K562 (cell line): ENCODE data around the gene TRIOBP. TPM values are rescaled to one million over a fixed set of nuclear protein-coding genes. Genes with fewer than 3 reads are reported as not detected.

Source experiments
- AFF1 ChIP-seq, 2 experiments: fragments of 450-650 bp; IDR thresholded peaks; 2 replicates each; pipeline ENCODE4 v1.6.1; 2018; ENCODE audit warnings: mild to moderate bottlenecking in 2 of 2, low read depth in 1 of 2; ENCODE audit not compliant: partially characterized antibody in 2 of 2
- ATF7 ChIP-seq: fragments of 450-650 bp; IDR thresholded peaks from 2 replicates; pipeline ENCODE4 v1.7.1; 2014; ENCODE audit warnings: mild to moderate bottlenecking, moderate library complexity
- BMI1 ChIP-seq: fragments of 150-350 bp; IDR thresholded peaks from 2 replicates; pipeline ENCODE4 v1.6.1; 2014; ENCODE audit warnings: low read length
- E2F8 ChIP-seq: fragments of 450-650 bp; IDR thresholded peaks from 2 replicates; pipeline ENCODE4 v1.7.1; 2018; ENCODE audit warnings: mild to moderate bottlenecking, low read depth; ENCODE audit not compliant: partially characterized antibody
- FOXK1 ChIP-seq: sonication (generic); formaldehyde crosslinking; IDR thresholded peaks from 2 replicates; pipeline ENCODE4 v1.8.0; 2022; ENCODE audit warnings: missing genetic modification reagents, mild to moderate bottlenecking, borderline replicate concordance
- HNRNPUL1 ChIP-seq: fragments of 200-400 bp; formaldehyde crosslinking; IDR thresholded peaks from 2 replicates; pipeline ENCODE4 v1.6.1; 2017; ENCODE audit warnings: low read length
- KHSRP ChIP-seq: fragments of 450-650 bp; IDR thresholded peaks from 2 replicates; pipeline ENCODE4 v1.6.1; 2017
- MAFK ChIP-seq: IDR thresholded peaks from 2 replicates; pipeline ENCODE4 v1.6.1; 2011; ENCODE audit warnings: low read length, improper control_type of control experiment
- NKRF ChIP-seq: fragments of 450-650 bp; IDR thresholded peaks from 2 replicates; pipeline ENCODE4 v1.6.1; 2016; ENCODE audit warnings: borderline replicate concordance
- PML ChIP-seq: IDR thresholded peaks from 2 replicates; pipeline ENCODE4 v1.6.1; 2012; ENCODE audit warnings: low read length, inconsistent platforms
- RBFOX2 ChIP-seq: fragments of 200-400 bp; formaldehyde crosslinking; IDR thresholded peaks from 2 replicates; pipeline ENCODE4 v1.6.1; 2017; ENCODE audit warnings: low read depth, mild to moderate bottlenecking, low read length, moderate library complexity
- SMAD1 ChIP-seq: fragments of 150-350 bp; IDR thresholded peaks from 2 replicates; pipeline ENCODE4 v1.6.1; 2014; ENCODE audit warnings: low read length, low read depth; ENCODE audit not compliant: partially characterized antibody
- STAG1 ChIP-seq: sonication (generic); formaldehyde crosslinking; IDR thresholded peaks from 2 replicates; pipeline ENCODE4 v1.5.0; 2020; ENCODE audit warnings: missing genetic modification reagents, borderline replicate concordance
- TAL1 ChIP-seq: fragments of 450-650 bp; IDR thresholded peaks from 2 replicates; pipeline ENCODE4 v1.6.1; 2016; ENCODE audit warnings: mild to moderate bottlenecking
- XRCC3 ChIP-seq: fragments of 450-650 bp; IDR thresholded peaks from 2 replicates; pipeline ENCODE4 v1.6.1; 2017; ENCODE audit warnings: mild to moderate bottlenecking, moderate library complexity
- ZNF639 ChIP-seq, 2 experiments: fragments of 200-800 bp in 1 of 2; sonication (Bioruptor generic) in 1 of 2; sonication (generic) in 1 of 2; formaldehyde crosslinking in 1 of 2; IDR thresholded peaks in 1 of 2; conservative IDR thresholded peaks in 1 of 2; 2 replicates each; pipeline versions ENCODE4 v1.5.0 to v1.6.1; 2016 to 2020; ENCODE audit warnings: missing compliant biosample characterization in 1 of 2, missing genetic modification characterization in 1 of 2, missing genetic modification reagents in 1 of 2
- polyA plus RNA-seq, 8 experiments: library from polyadenylated mRNA; depleted of rRNA in 4 of 8; stranded (reverse) in 5 of 8; unstranded in 3 of 8; fragments of >200 nt; fragmentation: Nextera tagmentation in 2 of 8; fragmentation: Illumina TruSeq in 1 of 8; extraction: Ambion mirVana in 2 of 8; extraction: Trizol in 1 of 8; gene quantifications; 2 replicates each; pipeline versions ENCODE4 v1.2.1 to v1.2.3, GENCODE V29; 2011 to 2014; ENCODE audit warnings: inconsistent platforms in 1 of 8, missing spikeins in 1 of 8
- total RNA-seq, 7 experiments: library from RNA; depleted of rRNA in 6 of 7; stranded (reverse); fragments of >200 nt in 6 of 7; fragmentation: Illumina TruSeq in 2 of 7; extraction: Trizol in 2 of 7; gene quantifications; 2 replicates each; pipeline versions ENCODE4 v1.2.1 to v1.2.3, GENCODE V29; 2011 to 2021; ENCODE audit warnings: low replicate concordance in 1 of 7

TRIOBP gene
- total and polyA plus RNA-seq, 9 of the 15 experiments (the other 6 are each of a cell fraction or from before 2014, with no cell fraction given), result 0.24 to 13.8 (median 5.5) TPM

- TF ChIP-seq AFF1 (IDR thresholded peaks at IDR 0.05; ENCODE audit: low read depth in 1 of 2, partially characterized antibody in 2 of 2) (peak in 1 of 2 experiments; percentile 81), FOXK1 (CRISPR knock-in tag) (0 out of 2 replicates have a peak, but pooled peaks have one; percentile 57), BMI1 (no peak), E2F8 (peak; percentile 92), PML (peak; percentile 8; the same call in 1 of the 2 replicates), RBFOX2 (peak; percentile 82), STAG1 (CRISPR knock-in tag) (no peak), ATF7 (peak; percentile 78), KHSRP (no peak), ZNF639 (CRISPR knock-in tag; conservative IDR thresholded peaks at IDR 0.05 in 1 of 2, IDR thresholded peaks at IDR 0.05 in 1 of 2) (peak in 1 of 2 experiments; percentile 25; a peak in 1 of 4 replicates), MAFK (0 out of 2 replicates have a peak, but pooled peaks have one; percentile 4), HNRNPUL1 (no peak), XRCC3 (no peak), NKRF (peak; percentile 92), TAL1 (no peak), SMAD1 (no peak)
Measured at GRCh38 chr22:37686002-37686982, 10.6 kb upstream of the TRIOBP start, which contains the start of gene NOL12 (continued).
